GM19395 (cell line): ENCODE measurements around the gene HDAC4.
A peak's percentile ranks its signal among the peaks of the same experiment; 100 is the strongest.
"Not testable (repeated sequence)": the region's sequence is repeated elsewhere in the genome, so short reads cannot be mapped to it uniquely, and the experiment has no call there.

Experiments used
- ATAC-seq: cut with Tn5 transposase; IDR thresholded peaks from one replicate; pipeline ENCODE4 v1.9.1; 2021; ENCODE audit warnings: mild to moderate bottlenecking, moderate library complexity; ENCODE audit not compliant: unreplicated experiment

The HDAC4 gene

GRCh38 chr2:239400596-239401066, at the start of gene HDAC4:
TSS of gene HDAC4 (minus strand) at chr2:239401020. CDS start at chr2:239352699, 48,321 bp downstream.
- peak; percentile 81 for ATAC-seq

- ATAC-seq: not testable (repeated sequence)
Measured at GRCh38 chr2:239449468-239449867, 48.6 kb upstream of the HDAC4 start.

- no peak for ATAC-seq
Measured at GRCh38 chr2:239445771-239446524, 45.1 kb upstream of the HDAC4 start.

GRCh38 chr2:239444626-239445577, 44.1 kb upstream of the HDAC4 start:
- ATAC-seq: no peak

DNA sequence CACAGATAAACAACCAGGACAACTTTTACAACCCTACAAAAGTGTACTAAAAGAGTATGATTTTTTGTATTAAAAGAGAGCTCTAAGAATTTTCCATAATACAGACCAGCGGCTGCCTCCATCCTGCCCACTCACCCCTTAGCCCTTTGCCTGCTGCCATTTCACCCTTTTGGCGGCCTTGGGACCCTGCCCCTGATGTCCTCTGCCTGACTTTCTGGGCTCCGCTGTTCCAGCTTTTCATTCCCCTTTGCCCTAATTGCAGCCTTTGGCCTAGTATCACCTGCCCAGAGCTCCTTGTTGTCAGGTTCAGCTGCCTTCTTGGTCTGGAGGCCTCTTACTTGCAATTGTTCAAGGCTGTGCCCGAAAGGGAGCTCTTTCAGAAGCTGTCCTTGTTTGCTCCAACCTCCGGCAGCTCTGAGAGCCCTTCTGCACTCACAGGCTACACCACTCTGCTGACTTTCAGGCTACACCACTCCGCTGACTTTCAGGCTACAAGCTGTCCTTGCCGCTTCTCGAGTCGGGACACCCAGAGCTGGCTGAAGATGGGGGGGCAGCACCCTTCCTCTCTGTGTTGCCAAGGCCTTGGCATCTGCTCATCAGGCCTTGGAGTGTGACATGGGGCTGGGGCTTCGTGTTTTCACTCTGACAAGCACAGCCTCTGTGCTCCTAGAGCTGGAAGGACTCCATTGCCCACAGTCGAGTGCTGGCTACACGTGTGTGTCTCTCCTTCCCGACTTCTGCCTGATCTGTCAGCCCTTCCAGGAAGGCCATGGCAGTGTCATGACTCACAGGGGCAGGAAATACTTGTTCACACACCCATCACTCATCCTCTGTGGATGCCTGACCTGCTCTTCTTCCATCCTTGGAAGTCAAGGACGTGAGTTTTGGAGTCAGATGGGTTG, 43.1 kb upstream of the HDAC4 start:
- no peak for ATAC-seq

DNA sequence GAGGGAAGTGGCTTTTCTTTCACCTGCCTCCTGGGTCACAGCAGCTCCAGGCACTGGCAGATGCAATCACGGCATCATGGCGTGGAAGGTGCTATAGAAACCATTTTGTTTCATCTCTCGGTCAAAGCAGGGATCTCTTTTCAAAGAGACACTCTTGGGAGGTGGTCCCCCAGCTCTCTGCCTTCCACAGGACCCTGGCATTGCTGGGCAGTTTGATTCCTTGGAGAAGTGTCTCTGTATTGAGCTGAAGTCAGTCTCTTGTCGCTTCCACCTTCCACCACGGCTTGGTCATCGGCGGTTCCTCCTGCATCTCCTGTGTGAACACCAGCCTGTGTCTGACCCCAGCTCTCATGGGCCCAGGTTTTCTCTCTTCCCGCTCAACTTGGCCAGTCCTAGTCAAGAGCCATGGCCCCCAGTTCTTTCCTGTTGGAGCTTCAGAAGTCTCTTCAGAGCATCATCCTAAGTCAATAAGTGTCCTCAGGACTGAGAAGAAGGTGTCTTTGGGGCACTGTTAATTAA, 42.3 kb upstream of the HDAC4 start:
- no peak for ATAC-seq

GRCh38 chr2:239442192-239442591, 41.4 kb upstream of the HDAC4 start:
- no peak for ATAC-seq

GRCh38 chr2:239441261-239442078, 40.6 kb upstream of the HDAC4 start:
- ATAC-seq: no peak

DNA sequence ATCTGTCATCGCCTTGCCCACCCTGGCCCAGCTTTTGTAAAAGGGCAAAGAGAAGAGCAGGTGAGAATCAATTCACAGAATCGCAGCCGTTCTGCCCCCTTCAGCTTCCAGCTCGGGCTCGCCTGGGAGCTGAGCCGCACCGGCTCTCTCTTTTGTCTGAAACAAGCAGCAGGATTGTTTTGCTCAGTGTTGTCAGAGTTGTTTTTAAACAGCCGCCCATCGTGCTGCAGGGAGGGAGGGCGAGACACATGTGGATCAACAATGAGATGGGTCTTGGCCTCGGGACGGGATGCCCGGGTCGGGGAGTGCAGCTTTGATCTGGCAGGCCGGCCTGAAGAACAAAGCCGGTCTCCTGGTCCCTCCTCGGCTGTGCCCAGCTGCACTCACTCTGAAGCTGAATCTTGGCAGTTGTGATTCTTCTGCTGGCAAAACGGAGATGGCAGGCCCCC, 39.7 kb upstream of the HDAC4 start:
- no peak for ATAC-seq

GRCh38 chr2:239439754-239440315, 39.0 kb upstream of the HDAC4 start:
- ATAC-seq: no peak

GRCh38 chr2:239438995-239439753, 38.4 kb upstream of the HDAC4 start:
- ATAC-seq: no peak

GRCh38 chr2:239438368-239438767, 37.5 kb upstream of the HDAC4 start:
- ATAC-seq: no peak

DNA sequence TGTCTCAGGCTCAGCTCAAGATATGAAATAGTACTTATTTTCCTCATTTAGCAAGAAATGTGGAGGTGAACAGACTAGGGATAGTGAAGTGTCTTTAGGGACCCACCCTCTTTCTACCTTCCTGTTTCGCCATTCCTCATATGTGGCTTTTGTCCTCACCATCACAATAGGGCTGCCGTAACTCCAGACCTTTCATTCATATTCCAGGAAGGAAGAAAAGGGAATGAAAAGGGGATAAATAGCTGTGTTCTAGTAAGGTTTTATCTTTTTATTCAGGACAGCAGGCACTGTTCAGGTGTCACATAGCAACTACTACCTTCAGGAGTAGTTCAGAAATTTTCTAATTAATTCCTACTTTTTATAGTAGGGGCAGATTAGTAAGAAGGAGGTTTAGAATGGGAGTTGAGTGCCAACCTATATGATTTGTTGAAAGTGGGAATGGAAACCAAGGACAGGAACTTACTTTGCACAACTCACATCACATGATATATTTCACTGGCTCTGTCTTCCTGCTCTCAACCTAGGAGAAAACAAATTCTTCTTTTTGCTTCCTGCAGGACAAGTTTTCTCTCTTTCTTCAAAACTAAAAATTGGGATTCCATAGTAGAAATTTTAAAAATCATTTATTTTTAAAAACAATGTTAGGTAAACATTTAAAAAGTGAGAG, 36.0 kb upstream of the HDAC4 start:
- ATAC-seq: no peak

- no peak for ATAC-seq
Measured at GRCh38 chr2:239436076-239436475, 35.3 kb upstream of the HDAC4 start.

GRCh38 chr2:239433777-239434403, 33.1 kb upstream of the HDAC4 start:
- no peak for ATAC-seq

DNA sequence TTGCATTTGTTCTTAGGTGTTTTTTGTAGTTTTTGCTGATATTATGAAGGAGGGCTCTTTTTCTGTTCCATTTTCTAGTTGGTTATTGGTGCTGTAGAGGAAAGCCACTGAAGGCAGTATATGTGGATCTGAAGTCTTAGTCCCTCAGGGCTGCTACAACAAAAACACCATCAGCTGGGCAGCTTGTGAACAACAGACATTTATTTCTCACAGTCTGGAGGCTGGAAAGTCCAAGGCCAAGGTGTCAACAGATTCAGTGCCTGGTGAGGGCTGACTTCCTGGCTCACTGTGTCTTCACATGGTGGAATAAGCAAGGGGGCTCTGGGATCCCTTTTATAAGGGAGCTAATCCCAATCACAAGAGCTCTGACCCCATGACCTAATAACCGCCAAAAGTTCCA, 31.4 kb upstream of the HDAC4 start:
- ATAC-seq: no peak

- no peak for ATAC-seq
Measured at GRCh38 chr2:239431536-239431935, 30.7 kb upstream of the HDAC4 start.
